ENCODE measurements around the gene NVL.

Gene NVL

GRCh38 chr1:224292419-224292818, 37.6 kb downstream of the NVL start:
- no peak for DNase-seq (ENCODE audit: low spot score)
- no peak for TF ChIP-seq CTCF (IDR thresholded peaks at IDR 0.05; ENCODE audit: extremely low read depth, missing control alignments)

GRCh38 chr1:224289396-224289795, 40.6 kb downstream of the NVL start:
- TF ChIP-seq CTCF (IDR thresholded peaks at IDR 0.05; ENCODE audit: extremely low read depth, missing control alignments), result no peak
- DNase-seq (ENCODE audit: low spot score), result no peak

GRCh38 chr1:224287714-224288113, 42.3 kb downstream of the NVL start:
- no peak for DNase-seq (ENCODE audit: low spot score)
- TF ChIP-seq CTCF (IDR thresholded peaks at IDR 0.05; ENCODE audit: extremely low read depth, missing control alignments), result no peak

DNA sequence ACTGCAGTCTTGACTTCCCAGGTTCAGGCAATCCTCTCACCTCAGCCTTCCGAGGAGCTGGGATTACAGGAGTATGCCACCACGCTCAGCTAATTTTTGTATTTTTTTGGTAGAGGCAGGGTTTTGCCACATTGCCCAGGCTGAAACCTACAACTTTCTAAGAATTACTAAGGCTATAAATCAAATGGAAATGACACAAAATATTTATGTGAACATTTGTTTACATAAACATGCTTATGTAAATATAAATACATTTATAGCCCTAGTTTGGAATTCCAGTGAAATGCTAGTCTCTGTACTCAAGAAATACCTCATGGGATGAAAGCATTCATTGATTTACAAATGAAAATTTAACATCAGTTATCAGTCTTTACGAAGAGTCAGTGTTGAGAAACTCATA, 47.8 kb downstream of the NVL start:
- TF ChIP-seq CTCF (IDR thresholded peaks at IDR 0.05; ENCODE audit: extremely low read depth, missing control alignments), result no peak
- DNase-seq (ENCODE audit: low spot score), result no peak

DNA sequence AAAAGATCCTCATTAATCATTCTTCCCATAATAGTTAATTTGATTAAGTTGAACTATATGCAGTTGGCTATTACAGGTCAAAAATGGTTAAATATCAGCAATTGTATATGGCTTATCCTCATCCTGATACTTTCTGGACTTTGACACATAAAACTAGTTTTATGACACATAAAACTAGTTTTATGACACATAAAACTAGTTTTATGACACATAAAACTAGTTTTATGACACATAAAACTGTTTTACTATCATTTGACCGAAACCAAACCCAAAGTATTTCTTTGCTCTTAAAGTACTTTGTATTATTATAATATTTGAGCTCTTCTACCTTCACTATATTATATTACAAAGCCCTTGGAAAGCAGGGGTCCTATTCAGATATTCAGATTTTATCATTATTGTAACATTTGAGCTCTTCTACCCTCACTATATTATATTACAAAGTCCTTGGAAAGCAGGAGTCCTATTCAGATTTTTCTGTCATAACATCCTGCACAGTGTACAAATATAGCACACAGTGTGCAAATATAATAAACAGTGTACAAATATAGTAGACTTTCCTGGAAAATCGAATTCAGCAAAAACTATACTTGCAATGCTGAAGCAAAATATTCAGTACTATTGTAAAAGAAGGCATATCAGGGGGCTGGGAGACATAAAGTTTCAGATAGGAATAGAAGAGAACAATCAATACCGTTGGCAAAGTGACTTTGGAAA, 53.0 kb downstream of the NVL start:
- DNase-seq (ENCODE audit: low spot score), result no peak

GRCh38 chr1:224274970-224275626, 54.9 kb downstream of the NVL start:
- TF ChIP-seq CTCF (IDR thresholded peaks at IDR 0.05; ENCODE audit: extremely low read depth, missing control alignments), result no peak
- no peak for DNase-seq (ENCODE audit: low spot score)

More for the DNA sequence above, 53.0 kb downstream of the NVL start:
- no peak for TF ChIP-seq CTCF (IDR thresholded peaks at IDR 0.05; ENCODE audit: extremely low read depth, missing control alignments)

DNA sequence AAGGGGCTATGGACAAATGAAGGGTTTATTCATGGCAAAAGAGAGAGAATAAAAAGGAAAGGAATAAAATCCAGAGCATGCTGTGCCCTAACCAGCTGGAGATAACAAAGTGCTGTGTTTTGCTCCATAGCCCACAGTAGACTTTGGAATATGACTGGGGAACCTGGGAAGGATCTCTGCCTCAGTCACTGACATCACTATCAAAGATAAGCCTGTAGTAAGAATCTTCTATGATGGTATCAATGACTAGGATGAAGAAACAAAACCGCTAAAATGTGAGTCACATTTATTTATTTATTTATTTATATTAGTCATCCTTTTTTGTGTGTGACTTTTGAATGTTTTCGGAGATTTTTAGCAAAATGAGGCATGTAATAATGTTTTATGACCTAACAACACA, 56.3 kb downstream of the NVL start:
- DNase-seq (ENCODE audit: low spot score), result no peak
- no peak for TF ChIP-seq CTCF (IDR thresholded peaks at IDR 0.05; ENCODE audit: extremely low read depth, missing control alignments)

Measured in GM20000 (cell line).